Glutamatergic neuron (in vitro differentiated cells): ENCODE data around the gene RNF149. TPM values are rescaled to one million over a fixed set of nuclear protein-coding genes. Genes with fewer than 3 reads are reported as not detected.
"Not testable (repeated sequence)": the region's sequence is repeated elsewhere in the genome, so short reads cannot be mapped to it uniquely, and the experiment has no call there.

Source experiments
- DNase-seq: peaks from one replicate; pipeline ENCODE4 v3.0.0; 2022
- H3K27ac Mint-ChIP-seq: one replicate; pipeline ENCODE4 v1.8.0; 2020; ENCODE audit warnings: mild to moderate bottlenecking, mixed read lengths, inconsistent platforms; ENCODE audit not compliant: unreplicated experiment
- H3K27me3 Mint-ChIP-seq: one replicate; pipeline ENCODE4 v1.8.0; 2020; ENCODE audit warnings: mild to moderate bottlenecking, moderate library complexity, mixed read lengths, inconsistent platforms; ENCODE audit not compliant: unreplicated experiment
- H3K36me3 Mint-ChIP-seq: one replicate; pipeline ENCODE4 v1.8.0; 2020; ENCODE audit warnings: mild to moderate bottlenecking, mixed read lengths, inconsistent platforms; ENCODE audit not compliant: unreplicated experiment
- H3K4me1 Mint-ChIP-seq: one replicate; pipeline ENCODE4 v1.8.0; 2020; ENCODE audit warnings: mild to moderate bottlenecking, low read depth, mixed read lengths, inconsistent platforms; ENCODE audit not compliant: unreplicated experiment
- H3K4me3 Mint-ChIP-seq: one replicate; pipeline ENCODE4 v1.8.0; 2020; ENCODE audit warnings: mild to moderate bottlenecking, mixed read lengths, inconsistent platforms; ENCODE audit not compliant: unreplicated experiment
- H3K9me3 Mint-ChIP-seq: one replicate; pipeline ENCODE4 v1.8.0; 2020; ENCODE audit warnings: mild to moderate bottlenecking, moderate library complexity, mixed read lengths, inconsistent platforms; ENCODE audit not compliant: unreplicated experiment
- CTCF ChIP-seq: fragments of 200-600 bp; sonication (generic); IDR thresholded peaks from one replicate; pipeline ENCODE4 v1.5.0; 2021; ENCODE audit not compliant: partially characterized antibody, unreplicated experiment
- total RNA-seq: library from RNA; stranded (reverse); fragmentation: NEBNext Ultra II Directional; extraction: Animal tissue kit (Norgen Biotek cat#: 25700); gene quantifications from one replicate; pipeline ENCODE4 v1.2.1, GENCODE V29; 2021; ENCODE audit not compliant: unreplicated experiment

The RNF149 gene
- total RNA-seq, 1 donor from 2014 or later: 26.9 TPM

- peaks cover 4% of the 10 kb centered on the region for H3K36me3 Mint-ChIP-seq
Observed at GRCh38 chr2:101253013-101253702, 55.3 kb downstream of the RNF149 start.

GRCh38 chr2:101252408-101253012 lies 56.0 kb downstream of the RNF149 start, which contains the start of gene CNOT11:
CNOT11 (plus strand) TSS chr2:101252886; CDS start chr2:101252965, 79 bp downstream.
- peaks cover 4% of the 10 kb centered on the region for H3K36me3 Mint-ChIP-seq
- H3K4me1 Mint-ChIP-seq: peaks cover 10% of the 10 kb centered on the region
- no peak for TF ChIP-seq CTCF
- peak within 1 kb of the TSS; percentile 95 for H3K27ac Mint-ChIP-seq
- peak; percentile 99 for DNase-seq
- peaks cover 8% of the 10 kb centered on the region for H3K27me3 Mint-ChIP-seq
- H3K9me3 Mint-ChIP-seq: peaks cover 7% of the 10 kb centered on the region
- peak within 1 kb of the TSS; percentile 100 for H3K4me3 Mint-ChIP-seq

More at GRCh38 chr2:101253013-101253702, 55.3 kb downstream of the RNF149 start:
- Mint-ChIP-seq H3K4me1 (peaks cover 10% of the 10 kb centered on the region), H3K4me3 (peak overlapping the region; percentile 100), H3K27ac (peak overlapping the region; percentile 95), H3K9me3 (peaks cover 8% of the 10 kb centered on the region), H3K27me3 (peaks cover 6% of the 10 kb centered on the region)
- DNase-seq: peak; percentile 62
- no peak for TF ChIP-seq CTCF

GRCh38 chr2:101251844-101252407 lies 56.6 kb downstream of the RNF149 start:
- peak; percentile 53 for TF ChIP-seq CTCF
- peaks cover 8% of the 10 kb centered on the region for H3K27me3 Mint-ChIP-seq
- peaks cover 4% of the 10 kb centered on the region for H3K36me3 Mint-ChIP-seq
- peaks cover 10% of the 10 kb centered on the region for H3K4me1 Mint-ChIP-seq
- H3K4me3 Mint-ChIP-seq: peak overlapping the region; percentile 87
- no peak for DNase-seq
- H3K9me3 Mint-ChIP-seq: peaks cover 8% of the 10 kb centered on the region
- peak overlapping the region; percentile 48 for H3K27ac Mint-ChIP-seq

- H3K4me1 Mint-ChIP-seq, H3K9me3 Mint-ChIP-seq, DNase-seq, H3K27ac Mint-ChIP-seq, H3K27me3 Mint-ChIP-seq, H3K4me3 Mint-ChIP-seq, H3K36me3 Mint-ChIP-seq: not testable (repeated sequence)
Observed at GRCh38 chr2:101251246-101251781, 57.2 kb downstream of the RNF149 start.

- no peak for DNase-seq
- TF ChIP-seq CTCF: no peak
- H3K27ac Mint-ChIP-seq: no peak overlapping the region
Observed at GRCh38 chr2:101249826-101250225, 58.7 kb downstream of the RNF149 start.

GRCh38 chr2:101248756-101249155 lies 59.7 kb downstream of the RNF149 start:
- H3K27me3 Mint-ChIP-seq, H3K4me1 Mint-ChIP-seq, H3K36me3 Mint-ChIP-seq, H3K27ac Mint-ChIP-seq, H3K9me3 Mint-ChIP-seq, H3K4me3 Mint-ChIP-seq, DNase-seq: not testable (repeated sequence)

More at GRCh38 chr2:101249826-101250225, 58.7 kb downstream of the RNF149 start:
- Mint-ChIP-seq H3K9me3 (peaks cover 8% of the 10 kb centered on the region), H3K36me3 (peaks cover 4% of the 10 kb centered on the region), H3K4me1 (peaks cover 10% of the 10 kb centered on the region), H3K4me3 (no peak overlapping the region), H3K27me3 (peaks cover 8% of the 10 kb centered on the region)

- not testable (repeated sequence) for H3K36me3 Mint-ChIP-seq, H3K27ac Mint-ChIP-seq, DNase-seq, H3K4me3 Mint-ChIP-seq, H3K9me3 Mint-ChIP-seq, H3K27me3 Mint-ChIP-seq
- peaks cover 11% of the 10 kb centered on the region for H3K4me1 Mint-ChIP-seq
Observed at GRCh38 chr2:101245468-101245867, 63.0 kb downstream of the RNF149 start.

- H3K27ac Mint-ChIP-seq, H3K36me3 Mint-ChIP-seq, H3K4me3 Mint-ChIP-seq, H3K9me3 Mint-ChIP-seq, H3K27me3 Mint-ChIP-seq, DNase-seq: not testable (repeated sequence)
- H3K4me1 Mint-ChIP-seq: peaks cover 11% of the 10 kb centered on the region
Observed at GRCh38 chr2:101244899-101245298, 63.6 kb downstream of the RNF149 start.
